ENCODE results near the gene KLHL2.

DNA sequence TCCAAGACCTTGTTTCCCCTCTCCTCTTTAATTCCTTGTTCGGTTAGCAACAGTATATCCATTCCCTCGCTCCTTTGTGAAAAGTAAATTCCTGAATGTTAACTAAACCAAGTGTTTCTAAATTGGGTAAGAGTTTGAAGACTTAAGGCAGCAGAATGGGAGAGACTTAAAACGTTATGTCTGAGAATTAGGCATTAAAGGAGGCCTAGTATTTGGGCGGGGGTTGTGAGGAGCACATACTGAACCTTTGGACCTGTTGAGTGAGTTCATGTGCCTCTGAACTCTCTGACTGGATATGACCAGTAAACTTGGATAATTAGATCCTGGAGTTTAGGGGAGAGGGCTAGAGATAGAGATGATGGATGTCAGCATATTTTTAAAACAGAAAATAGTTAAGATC lies 121.3 kb downstream of the KLHL2 start:
- TF ChIP-seq, protein P1, sequence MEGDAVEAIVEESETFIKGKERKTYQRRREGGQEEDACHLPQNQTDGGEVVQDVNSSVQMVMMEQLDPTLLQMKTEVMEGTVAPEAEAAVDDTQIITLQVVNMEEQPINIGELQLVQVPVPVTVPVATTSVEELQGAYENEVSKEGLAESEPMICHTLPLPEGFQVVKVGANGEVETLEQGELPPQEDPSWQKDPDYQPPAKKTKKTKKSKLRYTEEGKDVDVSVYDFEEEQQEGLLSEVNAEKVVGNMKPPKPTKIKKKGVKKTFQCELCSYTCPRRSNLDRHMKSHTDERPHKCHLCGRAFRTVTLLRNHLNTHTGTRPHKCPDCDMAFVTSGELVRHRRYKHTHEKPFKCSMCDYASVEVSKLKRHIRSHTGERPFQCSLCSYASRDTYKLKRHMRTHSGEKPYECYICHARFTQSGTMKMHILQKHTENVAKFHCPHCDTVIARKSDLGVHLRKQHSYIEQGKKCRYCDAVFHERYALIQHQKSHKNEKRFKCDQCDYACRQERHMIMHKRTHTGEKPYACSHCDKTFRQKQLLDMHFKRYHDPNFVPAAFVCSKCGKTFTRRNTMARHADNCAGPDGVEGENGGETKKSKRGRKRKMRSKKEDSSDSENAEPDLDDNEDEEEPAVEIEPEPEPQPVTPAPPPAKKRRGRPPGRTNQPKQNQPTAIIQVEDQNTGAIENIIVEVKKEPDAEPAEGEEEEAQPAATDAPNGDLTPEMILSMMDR (IDR thresholded peaks at IDR 0.05), result no peak
- TF ChIP-seq POLR2A (IDR thresholded peaks at IDR 0.05) (no peak), EP300 (IDR thresholded peaks at IDR 0.05) (no peak)

All from tibial nerve (tissue), 4 donors.